GM12878 (cell line): ENCODE data around the gene PXMP2. TPM values are rescaled to one million over a fixed set of nuclear protein-coding genes. Genes with fewer than 3 reads are reported as not detected.

Experiments used
- ATAC-seq: fragments of 200-7000 bp; cut with Tn5 transposase; 3 replicates; pipeline ENCODE4 v1.9.1; 2020; ENCODE audit warnings: mild to moderate bottlenecking, moderate library complexity
- BruUV-seq: library from RNA; stranded (reverse); fragments of 400-500 nt; replicated peaks from 2 replicates; lab custom pipeline; 2021; lab: Mats Ljungman, UMichigan
- CTCF ChIA-PET: fragments of 300-600 bp; sonication (Branson Sonifier 250); formaldehyde crosslinking; extraction: SDS; loops from one replicate; lab custom pipeline; 2021; ENCODE audit warnings: inconsistent platforms; lab: Yijun Ruan, JAX
- POLR2A ChIA-PET: fragments of 350-600 bp; formaldehyde crosslinking; extraction: SDS; loops from one replicate; lab custom pipeline; 2021; ENCODE audit warnings: inconsistent platforms; lab: Charles Lee
- RAD21 ChIA-PET: fragments of 300-600 bp; sonication (Branson Sonifier 250); formaldehyde crosslinking; loops from one replicate; lab custom pipeline; 2023; ENCODE audit warnings: antibody characterized with exemption; ENCODE audit not compliant: unreplicated experiment; lab: Charles Lee
- SMC1A ChIA-PET: fragments of 300-600 bp; sonication (Branson Sonifier 250); formaldehyde crosslinking; loops from one replicate; lab custom pipeline; 2023; ENCODE audit not compliant: unreplicated experiment, uncharacterized antibody; lab: Charles Lee
- DNase-seq: peaks from one replicate; pipeline ENCODE4 v3.0.0-alpha.2; 2011; ENCODE audit warnings: low read depth, low spot score
- FAIRE-seq: peaks from 3 replicates; lab custom pipeline; 2011; peaks lifted over from hg19 to GRCh38; lab: Jason Lieb, UNC
- H2AFZ ChIP-seq: 2 replicates; pipeline ENCODE4 v1.6.0; 2011; ENCODE audit warnings: low read depth, low read length, control low read depth; ENCODE audit not compliant: control insufficient read depth
- H3K27ac ChIP-seq: 2 replicates; pipeline ENCODE4 v1.5.1; 2011; ENCODE audit warnings: control low read depth; ENCODE audit not compliant: control insufficient read depth, insufficient read depth
- H3K27me3 ChIP-seq, 2 experiments: replicated peaks in 1 of 2; 2 replicates each; pipeline versions ENCODE4 v1.6.0 to v1.6.1; 2011; ENCODE audit warnings: low read length in 1 of 2; ENCODE audit not compliant: control insufficient read depth in 2 of 2, insufficient read depth in 2 of 2
- H3K36me3 ChIP-seq, 2 experiments: 2 replicates each; pipeline ENCODE4 v1.5.1; 2011; ENCODE audit warnings: low read length in 1 of 2; ENCODE audit not compliant: control insufficient read depth in 2 of 2, insufficient read depth in 2 of 2
- H3K4me1 ChIP-seq: 2 replicates; pipeline ENCODE4 v1.6.1; 2011; ENCODE audit warnings: mild to moderate bottlenecking, low read length, moderate library complexity, mixed read lengths; ENCODE audit not compliant: control insufficient read depth, insufficient read depth
- H3K4me2 ChIP-seq: 2 replicates; pipeline ENCODE4 v1.6.0; 2011; ENCODE audit warnings: control low read depth; ENCODE audit not compliant: control insufficient read depth, insufficient read depth
- H3K4me3 ChIP-seq: fragments of 200-600 bp; sonication (generic); 2 replicates; pipeline ENCODE4 v1.5.1; 2016
- H3K79me2 ChIP-seq: 2 replicates; pipeline ENCODE4 v1.6.0; 2011; ENCODE audit warnings: low read length; ENCODE audit not compliant: control insufficient read depth, insufficient read depth
- H3K9ac ChIP-seq: 2 replicates; pipeline ENCODE4 v1.8.0; 2011; ENCODE audit warnings: low read length, control low read depth, mixed read lengths; ENCODE audit not compliant: control insufficient read depth, insufficient read depth
- H3K9me3 ChIP-seq: replicated peaks from 3 replicates; pipeline ENCODE4 v1.5.1; 2011; ENCODE audit warnings: mild to moderate bottlenecking, low read length; ENCODE audit not compliant: control insufficient read depth, insufficient read depth
- H4K20me1 ChIP-seq: 2 replicates; pipeline ENCODE4 v1.6.0; 2011; ENCODE audit not compliant: control insufficient read depth, insufficient read depth
- BCL11A ChIP-seq: IDR thresholded peaks from 2 replicates; pipeline ENCODE4 v1.6.1; 2011; ENCODE audit warnings: low read depth, low read length
- HCFC1 ChIP-seq: fragments of 150-350 bp; IDR thresholded peaks from 2 replicates; pipeline ENCODE4 v1.6.1; 2014; ENCODE audit warnings: low read length
- JUNB ChIP-seq: IDR thresholded peaks from 2 replicates; pipeline ENCODE4 v1.6.1; 2016; ENCODE audit warnings: antibody characterized with exemption, mild to moderate bottlenecking
- MTA2 ChIP-seq: fragments of 450-650 bp; IDR thresholded peaks from 2 replicates; pipeline ENCODE4 v1.6.1; 2016; ENCODE audit warnings: low read depth, mild to moderate bottlenecking, moderate library complexity
- POLR2A ChIP-seq: IDR thresholded peaks from 2 replicates; pipeline ENCODE4 v1.6.1; 2011; ENCODE audit warnings: low read depth, mild to moderate bottlenecking, low read length
- RFX5 ChIP-seq: IDR thresholded peaks from 2 replicates; pipeline ENCODE4 v1.6.1; 2011; ENCODE audit warnings: low read depth, low read length, improper control_type of control experiment
- WGBS: methylation state at CpG from one replicate; pipeline ENCODE4 v1.1.6; 2016; ENCODE audit warnings: low lambda C conversion rate; ENCODE audit not compliant: insufficient replicate concordance, insufficient coverage; ENCODE audit errors: missing lambda C conversion rate; 5-methylcytosine and 5-hydroxymethylcytosine counted together
- in situ Hi-C: fragments of 300-500 bp; cut with MboI; formaldehyde crosslinking; loops from 9 replicates; pipeline ENCODE4 v1.14.3; 2018; ENCODE audit warnings: mixed read lengths
- intact Hi-C: fragments of 100-400 bp; cut with micrococcal nuclease; formaldehyde crosslinking; loops from one replicate; pipeline ENCODE4 v1.14.2; 2022; ENCODE audit not compliant: unreplicated experiment
- polyA plus RNA-seq, 11 experiments: library from polyadenylated mRNA; depleted of rRNA in 4 of 11; unstranded in 6 of 11; stranded (reverse) in 5 of 11; fragments of >200 nt; fragmentation: Nextera tagmentation in 4 of 11; fragmentation: Illumina TruSeq in 1 of 11; extraction: Ambion mirVana in 4 of 11; extraction: Trizol in 1 of 11; gene quantifications; 1 replicate in 1 of 11; 2 replicates in 10 of 11; pipeline versions ENCODE4 v1.2.1 to v1.2.3, GENCODE V29; 2011 to 2016; ENCODE audit warnings: inconsistent platforms in 2 of 11, missing spikeins in 2 of 11, low read depth in 1 of 11
- total RNA-seq, 4 experiments: library from RNA; depleted of rRNA in 3 of 4; stranded (reverse); fragments of >200 nt in 3 of 4; fragmentation: Illumina TruSeq in 1 of 4; extraction: Trizol in 1 of 4; gene quantifications; 2 replicates each; pipeline versions ENCODE4 v1.2.1 to v1.2.3, GENCODE V29; 2013 to 2021
- TF ChIP-seq, protein P1 (sequence below): fragments of 450-650 bp; IDR thresholded peaks from 2 replicates; pipeline ENCODE4 v1.6.1; 2014; ENCODE audit warnings: mild to moderate bottlenecking

Gene PXMP2
- total and polyA plus RNA-seq, 10 of the 15 experiments (the other 5 are each of a cell fraction or from before 2014, with no cell fraction given), result 4.0 to 97.8 (median 42.0) TPM

DNA sequence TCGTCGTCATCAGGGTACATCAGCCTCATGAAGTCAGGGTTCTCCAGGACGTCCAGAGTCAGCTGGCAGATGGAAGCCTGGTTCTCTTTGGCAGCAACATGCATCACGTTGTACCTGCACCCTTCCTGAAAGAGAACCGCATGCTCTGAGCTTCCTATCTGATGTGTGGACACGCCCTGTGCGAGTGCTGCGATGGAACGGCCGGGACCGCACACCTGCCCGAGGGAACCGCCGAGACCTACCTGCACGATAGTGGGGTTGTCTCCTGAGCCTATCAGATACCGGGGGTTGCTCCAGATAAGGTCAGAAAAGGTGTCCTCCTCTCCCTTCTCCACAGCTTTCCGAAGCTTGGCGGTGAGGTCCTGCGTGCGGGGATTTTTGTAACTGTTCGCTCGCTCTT is 60.5 kb downstream of the PXMP2 start:
- H3K4me1 ChIP-seq, result no peaks in the 10 kb centered on the region
- no peak for ATAC-seq
- ChIA-PET RAD21 (no interaction called here), POLR2A (no interaction called here), SMC1A (no interaction called here), CTCF (no interaction called here)
- no peak overlapping the region for H3K9ac ChIP-seq
- in situ Hi-C loops (no loop called here), intact Hi-C loops (no loop called here)
- H4K20me1 ChIP-seq, result 0 out of 2 replicates have a peak, but pooled peaks cover 4% of the 10 kb centered on the region
- peaks cover 35 to 54% of the 10 kb centered on the region in 2 experiments for H3K36me3 ChIP-seq
- peaks cover 1% of the 10 kb centered on the region for H3K79me2 ChIP-seq
- H3K27ac ChIP-seq, result no peak overlapping the region
- no peak overlapping the region for H2AFZ ChIP-seq
- H3K4me3 ChIP-seq, result no peak overlapping the region
- H3K9me3 ChIP-seq, result no peaks in the 10 kb centered on the region
- TF ChIP-seq JUNB (no peak), MTA2 (no peak), RFX5 (no peak), BCL11A (no peak)
- no peaks in the 10 kb centered on the region for H3K27me3 ChIP-seq
- DNase-seq, result no peak
- no TSS peak for BruUV-seq
- FAIRE-seq, result no peak
- 92% methylated on average over 22 of the region's 22 CpGs for WGBS
- no peak overlapping the region for H3K4me2 ChIP-seq

DNA sequence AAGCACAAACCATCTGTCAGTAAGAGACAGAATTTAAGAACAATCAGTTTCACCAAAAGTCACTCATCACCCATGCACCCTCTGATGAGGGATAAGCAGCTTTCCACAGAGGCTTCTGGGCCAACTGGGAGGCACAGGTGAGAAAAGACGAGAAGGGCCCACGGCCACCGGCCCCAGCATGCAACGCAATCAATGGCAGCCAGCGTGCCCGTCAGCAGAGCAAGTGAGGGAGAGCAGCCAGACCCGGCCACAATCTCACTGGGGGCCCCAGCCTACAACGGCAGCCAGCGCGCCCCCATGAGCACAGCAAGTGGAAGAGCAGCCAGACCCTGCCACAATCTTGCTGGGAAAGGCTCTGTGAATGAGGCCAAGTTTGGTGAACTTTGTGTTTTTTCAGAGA is 60.9 kb downstream of the PXMP2 start:
- TF ChIP-seq POLR2A (0 out of 2 replicates have a peak, but pooled peaks have one; percentile 4), HCFC1 (no peak)
- TF ChIP-seq, protein P1, sequence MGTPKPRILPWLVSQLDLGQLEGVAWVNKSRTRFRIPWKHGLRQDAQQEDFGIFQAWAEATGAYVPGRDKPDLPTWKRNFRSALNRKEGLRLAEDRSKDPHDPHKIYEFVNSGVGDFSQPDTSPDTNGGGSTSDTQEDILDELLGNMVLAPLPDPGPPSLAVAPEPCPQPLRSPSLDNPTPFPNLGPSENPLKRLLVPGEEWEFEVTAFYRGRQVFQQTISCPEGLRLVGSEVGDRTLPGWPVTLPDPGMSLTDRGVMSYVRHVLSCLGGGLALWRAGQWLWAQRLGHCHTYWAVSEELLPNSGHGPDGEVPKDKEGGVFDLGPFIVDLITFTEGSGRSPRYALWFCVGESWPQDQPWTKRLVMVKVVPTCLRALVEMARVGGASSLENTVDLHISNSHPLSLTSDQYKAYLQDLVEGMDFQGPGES, result no peak
- TF ChIP-seq, all 136 proteins: peak for 1
- no peaks in the 10 kb centered on the region for H3K27me3 ChIP-seq
- DNase-seq (no peak), ATAC-seq (no peak), FAIRE-seq (no peak)
- no peak overlapping the region for H3K9ac ChIP-seq
- in situ Hi-C loops (no loop called here), intact Hi-C loops (no loop called here)
- 87% methylated on average over 10 of the region's 10 CpGs for WGBS
- peaks cover 38 to 54% of the 10 kb centered on the region in 2 experiments for H3K36me3 ChIP-seq
- H3K4me1 ChIP-seq, result no peaks in the 10 kb centered on the region
- H3K4me3 ChIP-seq, result no peak overlapping the region
- SMC1A ChIA-PET, result no interaction called here
- CTCF ChIA-PET, result no interaction called here
- 0 out of 2 replicates have a peak, but pooled peaks cover 4% of the 10 kb centered on the region for H4K20me1 ChIP-seq
- RAD21 ChIA-PET, result no interaction called here
- H3K79me2 ChIP-seq, result peaks cover 4% of the 10 kb centered on the region
- POLR2A ChIA-PET, result no interaction called here
- H3K27ac ChIP-seq, result no peak overlapping the region
- H2AFZ ChIP-seq, result no peak overlapping the region
- H3K9me3 ChIP-seq, result no peaks in the 10 kb centered on the region
- H3K4me2 ChIP-seq, result no peak overlapping the region
- BruUV-seq, result no TSS peak
